AG04450 (cell line): Measurements from ENCODE around the gene SERPINF2. TPM values are rescaled to one million over a fixed set of nuclear protein-coding genes. Genes with fewer than 3 reads are reported as not detected.
A peak's percentile ranks its signal among the peaks of the same experiment; 100 is the strongest.
"Not testable (repeated sequence)": the region's sequence is repeated elsewhere in the genome, so short reads cannot be mapped to it uniquely, and the experiment has no call there.

Source experiments
- CTCF ChIA-PET: fragments of 300-600, 350-600 bp; formaldehyde crosslinking; extraction: SDS; loops from one replicate; lab custom pipeline; 2022; ENCODE audit warnings: antibody characterized with exemption, inconsistent platforms; lab: Charles Lee
- POLR2A ChIA-PET: fragments of 350-600 bp; formaldehyde crosslinking; extraction: SDS; loops from one replicate; lab custom pipeline; 2021; ENCODE audit warnings: antibody characterized with exemption, inconsistent platforms; lab: Yijun Ruan, JAX
- DNase-seq: peaks from one replicate; pipeline ENCODE4 v3.0.0-alpha.2; 2011; ENCODE audit warnings: low read depth, low spot score
- H3K27ac ChIP-seq: one replicate; pipeline ENCODE4 v1.5.1; 2012; ENCODE audit warnings: low read depth, low read length, control low read depth
- H3K27me3 ChIP-seq: one replicate; pipeline ENCODE4 v1.6.0; 2012; ENCODE audit warnings: low read length; ENCODE audit not compliant: control insufficient read depth, insufficient read depth
- H3K4me3 ChIP-seq: 2 replicates; pipeline ENCODE4 v1.5.1; 2011; ENCODE audit warnings: mild to moderate bottlenecking, low read depth, low read length, control low read depth
- H3K9me3 ChIP-seq: 2 replicates; pipeline ENCODE4 v1.5.1; 2012; ENCODE audit warnings: low read length; ENCODE audit not compliant: control insufficient read depth, insufficient read depth
- polyA plus RNA-seq: library from polyadenylated mRNA; depleted of rRNA; stranded (reverse); fragments of >200 nt; gene quantifications from 2 replicates; pipeline ENCODE4 v1.2.3, GENCODE V29; 2011
- TF ChIP-seq, protein P1 (sequence below): IDR thresholded peaks from 2 replicates; pipeline ENCODE4 v1.5.1; 2011; ENCODE audit warnings: low read depth, low read length, control low read depth, inconsistent platforms

SERPINF2 gene
- polyA plus RNA-seq, 1 experiment = not detected

DNA sequence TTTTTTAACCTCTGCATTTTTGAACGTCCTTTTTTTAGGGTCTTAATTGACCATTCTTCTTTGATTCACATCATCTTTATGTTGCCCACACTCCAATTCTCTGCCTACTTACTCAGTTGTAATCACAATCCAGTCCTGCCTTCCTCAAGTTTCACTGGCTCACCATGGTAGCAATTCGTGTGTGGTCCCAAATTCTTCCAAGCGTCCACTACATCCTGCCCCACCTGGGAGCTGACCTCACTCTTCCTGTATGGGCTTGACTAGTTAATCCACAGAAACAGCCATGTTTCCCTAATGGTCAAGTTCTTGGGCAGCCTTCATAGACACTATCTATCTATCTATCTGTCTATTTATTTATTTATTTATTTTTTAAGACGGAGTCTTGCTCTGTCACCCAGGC lies 39.6 kb upstream of the SERPINF2 start:
- Histone ChIP-seq H3K27me3 (no peaks in the 10 kb centered on the region), H3K27ac (no peak overlapping the region), H3K9me3 (no peaks in the 10 kb centered on the region), H3K4me3 (no peak overlapping the region)
- ChIA-PET POLR2A (interaction anchor here (1.2 kb wide), 1 partner anchor 34 kb away, joined by 5 read pairs; no protein-coding TSS in a partner anchor), CTCF (no interaction called here)
- DNase-seq = no peak
- TF ChIP-seq, protein P1, sequence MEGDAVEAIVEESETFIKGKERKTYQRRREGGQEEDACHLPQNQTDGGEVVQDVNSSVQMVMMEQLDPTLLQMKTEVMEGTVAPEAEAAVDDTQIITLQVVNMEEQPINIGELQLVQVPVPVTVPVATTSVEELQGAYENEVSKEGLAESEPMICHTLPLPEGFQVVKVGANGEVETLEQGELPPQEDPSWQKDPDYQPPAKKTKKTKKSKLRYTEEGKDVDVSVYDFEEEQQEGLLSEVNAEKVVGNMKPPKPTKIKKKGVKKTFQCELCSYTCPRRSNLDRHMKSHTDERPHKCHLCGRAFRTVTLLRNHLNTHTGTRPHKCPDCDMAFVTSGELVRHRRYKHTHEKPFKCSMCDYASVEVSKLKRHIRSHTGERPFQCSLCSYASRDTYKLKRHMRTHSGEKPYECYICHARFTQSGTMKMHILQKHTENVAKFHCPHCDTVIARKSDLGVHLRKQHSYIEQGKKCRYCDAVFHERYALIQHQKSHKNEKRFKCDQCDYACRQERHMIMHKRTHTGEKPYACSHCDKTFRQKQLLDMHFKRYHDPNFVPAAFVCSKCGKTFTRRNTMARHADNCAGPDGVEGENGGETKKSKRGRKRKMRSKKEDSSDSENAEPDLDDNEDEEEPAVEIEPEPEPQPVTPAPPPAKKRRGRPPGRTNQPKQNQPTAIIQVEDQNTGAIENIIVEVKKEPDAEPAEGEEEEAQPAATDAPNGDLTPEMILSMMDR = no peak

DNA sequence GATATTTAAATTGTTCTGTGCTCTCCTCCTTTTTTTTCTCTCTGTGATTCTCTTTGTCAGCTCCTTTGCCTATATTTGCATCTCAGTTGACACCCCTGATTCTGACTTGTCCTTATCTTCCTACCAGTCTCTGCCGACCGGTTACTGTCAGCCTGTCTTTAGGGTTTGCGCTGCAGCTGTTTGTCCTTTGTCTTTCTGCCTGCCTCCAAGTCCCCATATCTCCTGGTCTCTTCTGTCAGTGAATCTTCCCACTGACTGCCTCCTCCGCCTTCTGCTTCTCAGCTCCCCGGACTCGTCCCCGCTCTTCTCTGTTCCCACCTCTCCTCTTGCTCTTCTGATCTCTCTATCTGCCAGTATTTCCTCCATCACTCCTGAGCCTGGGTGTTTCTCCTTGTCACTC lies 37.7 kb upstream of the SERPINF2 start:
- Histone ChIP-seq H3K27me3 (no peaks in the 10 kb centered on the region), H3K9me3 (no peaks in the 10 kb centered on the region), H3K27ac (no peak overlapping the region), H3K4me3 (no peak overlapping the region)
- DNase-seq = no peak
- TF ChIP-seq, protein P1 = no peak
- CTCF ChIA-PET = no interaction called here
- POLR2A ChIA-PET = no interaction called here

GRCh38 chr17:1707107-1707506 lies 35.6 kb upstream of the SERPINF2 start:
- TF ChIP-seq, protein P1 = no peak
- Histone ChIP-seq H3K27ac (no peak overlapping the region), H3K27me3 (no peaks in the 10 kb centered on the region), H3K9me3 (no peaks in the 10 kb centered on the region), H3K4me3 (no peak overlapping the region)
- ChIA-PET POLR2A (interaction anchor here (0.9 kb wide), 1 partner anchor 9 kb away, joined by 3 read pairs; no protein-coding TSS in a partner anchor), CTCF (no interaction called here)
- DNase-seq = no peak

GRCh38 chr17:1708791-1709346 lies 33.8 kb upstream of the SERPINF2 start:
- not testable (repeated sequence) for H3K4me3 ChIP-seq, H3K9me3 ChIP-seq, H3K27ac ChIP-seq, DNase-seq, H3K27me3 ChIP-seq
- POLR2A ChIA-PET = interaction anchor here (0.6 to 0.7 kb wide), 3 partner anchors 25 to 404 kb away, joined by 6 to 13 read pairs (median 8); no protein-coding TSS in a partner anchor
- CTCF ChIA-PET = interaction anchor here (1.0 kb wide), 1 partner anchor 75 kb away, joined by 4 read pairs; no protein-coding TSS in a partner anchor

DNA sequence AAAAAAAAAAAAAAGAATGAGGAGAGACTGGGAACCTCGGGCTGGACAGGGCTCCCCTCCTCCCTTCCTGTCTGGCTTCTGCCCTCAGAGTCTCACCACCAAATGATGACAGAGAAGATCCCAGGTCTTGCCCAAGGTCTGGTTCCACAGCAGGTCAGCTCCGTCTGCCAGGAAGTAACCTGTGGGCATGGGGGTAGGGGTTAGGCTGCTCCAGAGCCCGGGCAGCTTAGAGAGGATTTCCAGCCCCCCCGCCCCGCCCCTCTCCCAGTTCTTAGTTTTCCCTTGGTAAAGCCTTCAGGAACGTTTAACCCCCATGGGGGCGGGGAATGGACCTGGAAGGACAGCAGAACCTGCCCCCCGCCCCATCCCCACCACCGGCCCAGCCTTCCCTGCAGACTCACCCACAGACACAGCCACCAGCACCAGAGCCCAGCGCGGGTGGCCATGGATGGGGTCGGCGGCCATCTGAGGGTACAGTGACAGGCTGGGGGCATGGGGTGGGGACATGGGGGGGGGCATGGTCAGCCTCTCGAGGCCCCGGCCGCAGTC lies 33.2 kb upstream of the SERPINF2 start:
- Histone ChIP-seq H3K4me3 (peak overlapping the region; percentile 66), H3K27me3 (no peaks in the 10 kb centered on the region), H3K9me3 (no peaks in the 10 kb centered on the region), H3K27ac (no peak overlapping the region)
- DNase-seq = no peak
- ChIA-PET CTCF (interaction anchor here (1.0 kb wide), 1 partner anchor 74 kb away, joined by 4 read pairs; no protein-coding TSS in a partner anchor), POLR2A (interaction anchor here (0.7 to 1.2 kb wide), 3 partner anchors 74 to 405 kb away, joined by 3 to 13 read pairs (median 6); no protein-coding TSS in a partner anchor)
- TF ChIP-seq, protein P1 = no peak
